ENCODE data around the gene TFDP1.
"Not testable (repeated sequence)": the region's sequence is repeated elsewhere in the genome, so short reads cannot be mapped to it uniquely, and the experiment has no call there.

TFDP1 gene

GRCh38 chr13:113576597-113576996, 8.0 kb upstream of the TFDP1 start:
- no peak for DNase-seq

DNA sequence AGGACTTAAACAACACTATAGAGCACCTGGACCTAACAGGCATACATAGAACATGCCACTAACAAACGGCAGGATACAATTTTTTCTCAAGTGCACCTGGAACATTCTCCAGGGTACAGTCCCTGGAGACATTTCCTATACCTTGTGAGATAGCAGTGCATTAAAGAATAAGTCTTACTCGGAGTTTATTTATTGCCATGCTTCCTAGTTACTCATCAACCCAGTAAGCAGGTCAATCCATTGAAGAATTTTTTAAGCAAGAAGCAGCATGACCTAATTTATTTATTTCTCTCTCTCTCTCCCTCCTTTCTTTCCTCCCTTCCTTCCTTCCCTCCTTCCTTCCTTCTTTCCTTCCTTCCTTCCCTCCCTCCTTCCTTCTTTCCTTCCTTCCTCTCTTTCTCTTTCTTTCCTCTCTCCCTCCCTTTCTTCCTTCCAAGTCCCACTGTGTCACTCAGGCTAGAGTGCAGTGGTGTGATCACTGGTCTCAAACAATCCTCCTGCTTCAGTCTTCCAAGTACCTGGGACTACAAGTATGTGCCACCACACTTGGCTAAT, 6.6 kb upstream of the TFDP1 start:
- no peak for DNase-seq

DNA sequence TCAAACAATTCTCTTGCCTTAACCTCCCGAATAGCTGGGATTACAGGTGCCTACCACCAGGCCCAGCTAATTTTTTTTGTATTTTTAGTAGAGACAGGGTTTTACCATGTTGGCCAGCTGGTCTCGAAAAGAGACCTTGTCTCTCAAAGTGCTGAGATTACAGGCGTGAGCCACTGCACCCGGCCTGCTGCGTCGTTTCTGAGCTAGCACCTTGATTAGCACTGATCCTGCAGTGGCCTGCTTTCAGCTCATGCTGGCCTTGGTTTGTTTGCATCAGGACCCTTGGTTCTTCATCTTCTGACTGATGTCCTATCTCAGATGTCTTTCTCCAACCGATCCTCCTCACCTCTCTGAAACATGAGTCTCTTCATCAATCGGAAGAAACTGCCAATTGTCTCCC, 4.9 kb upstream of the TFDP1 start:
- no peak for DNase-seq

DNA sequence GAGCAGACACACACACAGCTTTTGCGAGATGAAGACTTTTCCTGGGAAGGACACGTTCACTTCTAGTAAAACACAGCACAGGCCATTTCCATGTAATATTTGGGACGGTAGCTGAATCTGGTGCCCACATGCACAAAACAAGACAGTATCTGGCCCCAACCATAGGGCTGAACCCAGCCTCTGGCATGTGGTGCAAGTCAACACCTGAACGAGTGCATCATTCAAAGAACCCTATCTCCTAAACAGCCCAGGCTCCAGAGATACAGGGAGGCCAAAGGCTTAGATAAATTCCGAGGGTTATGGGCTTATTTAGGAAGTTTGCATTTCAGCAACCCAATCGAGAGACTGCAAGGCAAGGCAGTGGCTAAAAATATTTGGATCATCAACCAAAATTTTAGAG, 2.7 kb upstream of the TFDP1 start:
- no peak for DNase-seq

- DNase-seq, result no peak
Measured at GRCh38 chr13:113582841-113583631, 1.5 kb upstream of the TFDP1 start.

DNA sequence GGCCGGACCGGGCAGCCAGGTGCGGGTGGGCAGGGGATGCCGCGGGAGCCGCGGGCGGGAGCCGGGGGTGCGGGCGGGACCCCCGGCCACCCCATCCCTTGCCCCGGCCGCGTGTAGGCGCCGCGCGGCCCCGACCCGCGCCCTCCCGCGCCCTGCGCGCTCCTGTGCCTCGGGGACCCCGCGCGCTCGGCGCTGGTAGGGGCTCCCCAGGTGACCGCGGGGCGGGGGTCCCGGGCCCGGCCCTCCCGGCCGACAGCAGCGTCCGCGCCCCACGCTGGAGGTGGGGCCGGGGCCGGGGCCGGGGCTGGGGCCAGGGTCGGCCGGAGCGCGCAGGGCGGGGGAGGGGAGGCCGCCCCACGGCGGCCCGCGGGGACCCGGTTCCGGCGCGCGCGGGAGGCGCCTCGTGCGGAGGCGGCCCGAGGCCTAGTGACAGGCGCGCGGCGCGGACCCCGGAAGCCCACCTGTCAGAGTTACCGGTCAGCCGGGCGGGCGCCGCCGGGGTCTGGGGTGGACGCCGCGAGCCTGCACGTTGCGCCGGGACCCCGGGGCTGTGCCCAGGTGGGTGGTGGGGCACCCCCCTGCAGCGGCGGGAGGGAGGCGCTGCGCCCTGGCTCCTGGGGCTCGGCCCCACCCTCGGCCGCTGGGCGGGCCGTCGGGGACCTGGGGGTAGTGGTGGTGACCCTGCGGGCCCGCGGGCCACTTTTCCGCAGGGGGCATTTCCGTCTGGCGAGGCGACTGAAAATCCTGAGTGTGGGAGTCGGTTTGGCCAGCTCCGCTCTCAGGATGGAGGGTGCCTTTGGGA, 518 bp downstream of the TFDP1 start:
- DNase-seq, result no peak

- no peak for DNase-seq
Measured at GRCh38 chr13:113585896-113586295, 1.3 kb downstream of the TFDP1 start.

DNA sequence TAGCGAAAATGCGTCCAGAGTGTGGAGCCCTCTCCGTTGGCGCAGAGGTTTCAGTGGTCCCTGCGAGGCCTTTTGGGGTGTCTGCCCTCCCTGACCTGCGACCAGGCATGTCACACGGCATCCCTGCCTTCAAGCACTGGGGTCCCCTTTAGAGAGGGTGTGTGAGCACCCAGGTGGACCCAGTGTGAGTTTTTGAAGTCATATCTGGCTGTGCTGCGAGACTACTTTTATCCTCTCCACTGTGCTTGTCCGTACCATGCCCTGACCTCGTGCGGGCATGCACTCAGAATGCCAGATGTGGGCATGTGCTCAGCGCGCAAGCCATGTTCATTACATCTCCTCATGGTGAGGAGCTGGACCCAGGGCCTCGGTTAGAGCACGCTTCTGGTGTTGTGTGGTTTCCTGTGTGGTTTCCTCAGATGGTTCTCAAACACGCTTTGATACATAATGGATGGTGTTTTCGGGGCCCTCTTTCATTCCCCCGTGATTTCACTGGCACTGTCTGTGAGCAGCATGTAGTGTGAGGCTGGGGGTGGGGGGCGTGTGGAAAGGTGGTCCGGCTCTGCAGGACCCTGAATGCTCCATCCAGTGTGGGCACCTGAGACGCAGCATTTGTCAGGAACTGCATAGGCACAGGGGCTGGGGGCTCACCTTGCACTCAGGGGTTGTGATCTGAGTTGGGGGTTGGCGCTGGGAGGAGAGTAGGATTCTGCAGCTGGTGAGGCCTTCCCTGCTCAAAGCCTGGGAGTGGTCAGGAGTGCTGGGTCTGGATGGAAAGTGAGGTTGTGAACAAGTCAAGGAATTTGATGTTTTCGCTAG, 2.3 kb downstream of the TFDP1 start:
- peak in 1 of 2 experiments; percentile 8 for DNase-seq

GRCh38 chr13:113588394-113589111, 4.0 kb downstream of the TFDP1 start:
- no peak for DNase-seq

DNA sequence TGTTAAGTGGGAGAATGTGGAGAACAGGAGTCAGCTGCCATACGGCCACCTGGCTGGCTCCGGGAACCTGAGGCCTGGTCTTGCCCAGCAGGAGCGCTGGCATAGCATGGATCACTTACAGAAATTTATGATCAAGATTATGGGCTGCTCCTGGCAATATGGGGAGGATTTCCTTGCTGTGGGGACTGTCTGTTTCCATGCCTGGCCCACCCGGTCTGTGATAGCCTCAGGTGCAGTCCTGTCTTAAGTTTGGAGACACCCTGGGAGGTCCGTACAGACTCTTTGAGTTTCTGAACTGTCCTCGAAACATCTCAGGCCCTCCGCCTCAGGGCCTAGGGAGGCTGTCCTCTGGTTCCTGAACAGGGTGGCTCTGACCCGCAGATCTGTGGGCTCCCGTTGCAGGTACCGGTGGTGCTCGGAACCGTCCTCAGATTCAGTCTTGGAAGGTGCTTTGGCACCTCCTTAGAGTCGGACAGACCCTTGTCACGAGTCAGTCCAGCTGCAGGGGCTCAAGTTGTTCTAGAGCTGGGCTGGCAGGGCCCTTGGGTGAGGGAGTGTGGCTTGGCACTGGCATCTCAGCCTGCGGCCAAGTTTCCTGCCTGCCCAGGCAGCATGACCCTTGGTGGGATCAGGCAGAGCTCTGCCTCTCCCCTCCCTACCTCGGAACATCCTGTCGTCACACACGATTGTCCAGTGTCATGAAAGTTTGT, 4.9 kb downstream of the TFDP1 start:
- DNase-seq, result no peak

DNA sequence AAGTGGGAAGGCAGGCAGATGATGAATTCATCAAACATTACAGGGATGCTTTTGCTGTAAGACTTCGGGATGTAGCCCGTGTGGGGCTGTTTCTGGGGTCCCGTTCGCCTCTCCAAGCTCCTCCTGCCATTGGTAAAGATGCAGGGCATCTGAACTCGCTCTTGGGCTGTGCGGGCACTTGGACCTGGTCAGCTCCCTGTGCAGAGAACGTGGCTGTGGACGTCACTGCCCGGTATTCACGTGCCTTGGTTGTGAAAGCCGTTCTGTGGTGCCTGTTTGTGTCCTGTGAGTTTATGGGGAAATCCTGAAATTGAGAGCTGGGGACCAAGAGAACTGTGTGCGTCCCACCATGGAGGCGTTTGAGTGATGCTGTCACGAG, 5.4 kb downstream of the TFDP1 start:
- DNase-seq, result no peak

- no peak for DNase-seq
Measured at GRCh38 chr13:113591750-113592149, 7.2 kb downstream of the TFDP1 start.

DNA sequence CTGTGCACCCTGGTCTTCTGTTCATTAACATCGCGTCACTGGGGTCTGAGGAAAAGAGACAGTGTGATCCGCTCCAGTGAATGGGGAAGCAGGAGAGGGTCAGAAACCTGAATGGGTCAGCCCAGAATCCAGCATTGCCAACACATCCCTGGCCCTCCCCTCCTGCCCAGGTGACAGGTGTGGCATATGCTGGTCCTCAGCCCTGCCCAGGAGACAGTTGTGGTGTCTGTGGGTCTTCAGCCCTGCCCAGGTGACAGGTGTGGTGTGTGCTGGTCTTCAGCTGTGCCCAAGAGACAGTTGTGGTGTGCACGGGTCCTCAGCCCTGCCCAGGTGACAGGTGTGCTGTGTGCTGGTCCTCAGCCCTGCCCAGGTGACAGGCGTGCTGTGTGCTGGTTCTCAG, 8.0 kb downstream of the TFDP1 start:
- DNase-seq, result no peak

DNA sequence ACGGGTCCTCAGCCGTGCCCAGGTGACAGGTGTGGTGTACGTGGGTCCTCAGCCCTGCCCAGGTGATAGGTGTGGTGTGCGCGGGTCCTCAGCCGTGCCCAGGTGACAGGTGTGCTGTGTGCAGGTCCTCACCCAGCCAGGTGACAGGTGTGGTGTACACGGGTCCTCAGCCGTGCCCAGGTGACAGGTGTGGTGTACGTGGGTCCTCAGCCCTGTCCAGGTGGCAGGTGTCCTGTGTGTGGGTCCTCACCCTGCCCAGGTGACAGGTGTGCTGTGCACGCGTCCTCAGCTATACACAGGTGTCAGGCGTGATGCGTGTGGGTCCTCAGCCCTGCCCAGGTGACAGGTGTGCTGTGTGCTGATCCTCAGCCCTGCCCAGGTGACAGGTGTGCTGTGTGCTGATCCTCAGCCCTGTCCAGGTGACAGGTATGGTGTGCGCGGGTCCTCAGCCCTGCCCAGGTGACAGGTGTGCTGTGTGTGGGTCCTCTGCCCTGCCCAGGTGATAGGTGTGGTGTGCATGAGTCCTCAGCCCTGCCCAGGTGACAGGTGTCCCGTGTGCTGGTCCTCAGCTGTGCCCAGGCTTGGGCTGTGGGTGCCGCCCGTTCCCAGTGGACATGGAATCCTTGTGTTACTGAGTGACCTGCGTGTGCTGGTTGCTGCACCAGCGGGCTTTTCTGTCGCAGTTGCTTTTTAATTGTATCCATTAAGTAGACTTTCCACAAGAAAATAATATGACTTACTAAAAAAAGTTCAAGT, 9.7 kb downstream of the TFDP1 start:
- DNase-seq, result not testable (repeated sequence)

- DNase-seq, result no peak
Measured at GRCh38 chr13:113595131-113595530, 10.6 kb downstream of the TFDP1 start.

DNA sequence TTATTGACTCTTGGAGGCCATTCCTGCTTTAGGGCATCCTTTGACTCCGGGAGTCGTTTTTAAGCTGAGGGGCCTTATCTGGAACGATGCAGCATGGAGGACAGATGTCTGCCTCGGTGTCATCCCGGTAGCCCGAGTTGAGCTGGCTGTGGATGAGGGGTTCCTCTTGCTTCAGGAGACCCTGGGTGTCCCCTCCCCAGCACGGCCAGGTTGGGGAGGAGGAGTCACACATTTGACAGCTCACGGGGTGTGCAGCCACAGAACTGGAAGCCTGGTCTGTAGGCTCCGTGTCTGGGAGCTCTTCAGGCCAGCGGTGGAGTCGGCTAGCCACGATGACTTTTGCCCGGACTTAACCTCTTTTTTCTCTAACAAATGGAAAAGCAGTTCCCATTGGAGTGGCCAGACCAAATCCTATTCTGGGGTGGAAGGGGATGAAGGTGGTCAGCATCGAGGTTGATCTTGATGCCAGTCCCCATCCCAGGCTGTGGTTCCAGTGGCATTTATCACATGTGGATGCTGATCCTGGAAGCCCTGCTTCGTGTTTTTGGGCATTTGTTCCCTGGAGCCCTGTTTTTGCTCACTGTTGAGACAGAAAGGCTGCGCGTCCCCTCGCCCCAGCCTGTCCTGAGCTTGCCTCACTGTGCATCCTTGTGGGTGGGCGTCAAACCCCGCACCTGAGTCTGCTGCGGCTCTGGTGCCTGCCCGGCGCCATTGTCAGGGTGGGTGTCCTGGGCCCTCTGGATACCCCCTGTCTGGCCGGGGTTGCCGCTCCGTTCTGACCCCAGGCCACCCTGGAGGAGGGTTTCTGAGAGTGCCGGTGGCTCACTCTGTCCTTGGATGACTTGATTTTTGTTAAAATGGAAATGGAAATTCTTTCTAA, 12.0 kb downstream of the TFDP1 start:
- DNase-seq, result no peak

- no peak for DNase-seq
Measured at GRCh38 chr13:113597391-113598080, 13.0 kb downstream of the TFDP1 start.

- DNase-seq, result no peak
Measured at GRCh38 chr13:113598081-113598410, 13.5 kb downstream of the TFDP1 start.

DNA sequence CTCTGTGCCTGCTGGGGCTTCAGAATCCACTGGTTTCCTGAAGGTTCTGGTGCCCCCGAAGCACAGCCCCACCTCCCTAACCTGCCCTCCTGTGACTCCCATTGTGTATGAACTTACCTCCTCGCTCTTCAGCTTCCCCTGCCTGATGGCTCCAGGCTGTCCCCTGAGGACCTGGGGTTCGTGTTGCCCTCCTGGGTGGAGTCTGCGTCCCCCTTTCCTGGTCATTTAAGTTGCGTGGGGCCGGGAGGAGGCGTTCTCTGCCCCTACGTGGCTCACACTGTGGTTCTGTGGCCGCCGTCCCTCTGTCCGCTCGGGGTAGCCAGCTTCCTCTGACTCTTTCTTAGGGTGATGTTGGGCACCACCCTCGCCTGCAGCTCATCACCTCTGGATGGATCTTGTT, 13.9 kb downstream of the TFDP1 start:
- DNase-seq, result no peak

DNA sequence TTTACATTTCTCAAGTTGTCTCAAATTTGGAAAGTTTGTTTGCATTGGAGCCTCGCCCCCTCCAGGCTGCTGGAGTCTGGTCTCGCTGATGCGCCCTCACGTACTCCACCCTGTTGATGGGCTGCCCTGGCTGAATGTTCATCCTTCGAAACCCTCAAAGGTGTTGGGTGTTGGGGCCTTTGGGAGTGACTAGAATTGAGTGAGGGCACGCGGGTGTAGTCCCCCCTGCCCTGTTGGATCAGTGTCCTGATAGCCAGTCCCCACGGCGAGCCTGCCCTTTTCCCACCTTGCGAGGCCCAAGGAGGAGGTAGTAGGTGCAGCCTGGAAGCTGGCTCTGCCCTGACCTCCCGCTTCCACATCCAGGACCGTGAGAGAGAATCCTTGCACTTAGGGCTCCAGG, 14.8 kb downstream of the TFDP1 start:
- DNase-seq, result no peak
